Cardiac muscle cell (in vitro differentiated cells and primary cell): ENCODE data around the gene TBX21. TPM values are rescaled to one million over a fixed set of nuclear protein-coding genes. Genes with fewer than 3 reads are reported as not detected.

ENCODE experiments used
- DNase-seq, 2 donors: peaks; one replicate each; pipeline versions ENCODE4 v3.0.0 to v3.0.0-alpha.2; 2010 to 2017; ENCODE audit warnings: low read depth in 1 of 2, low spot score in 1 of 2
- H3K27ac ChIP-seq: fragments of 200-600 bp; sonication (generic); 2 replicates; pipeline ENCODE4 v1.5.1; 2016
- H3K27me3 ChIP-seq: fragments of 200-600 bp; sonication (generic); 2 replicates; pipeline ENCODE4 v1.6.0; 2016; ENCODE audit warnings: control low read depth
- H3K36me3 ChIP-seq: fragments of 200-600 bp; sonication (generic); 2 replicates; pipeline ENCODE4 v1.5.1; 2016; ENCODE audit warnings: control low read depth
- H3K4me1 ChIP-seq: fragments of 200-600 bp; sonication (generic); 2 replicates; pipeline ENCODE4 v1.8.1; 2017; ENCODE audit warnings: low read depth, mild to moderate bottlenecking, mixed run types
- H3K4me3 ChIP-seq: fragments of 200-600 bp; sonication (generic); 2 replicates; pipeline ENCODE4 v1.5.1; 2016; ENCODE audit warnings: mild to moderate bottlenecking
- H3K9me3 ChIP-seq: fragments of 200-600 bp; sonication (generic); 2 replicates; pipeline ENCODE4 v1.5.1; 2017; ENCODE audit warnings: low read depth, mild to moderate bottlenecking, control low read depth
- CTCF ChIP-seq: IDR thresholded peaks from 2 replicates; pipeline ENCODE4 v1.5.1; 2012; ENCODE audit warnings: low read depth, mild to moderate bottlenecking, low read length
- polyA plus RNA-seq: library from polyadenylated mRNA; unstranded; fragments of >200 nt; fragmentation: Nextera tagmentation; extraction: Ambion mirVana; gene quantifications from 2 replicates; pipeline ENCODE4 v1.2.1, GENCODE V29; 2016
- total RNA-seq: library from RNA; depleted of rRNA; stranded (reverse); fragments of >200 nt; gene quantifications from 2 replicates; pipeline ENCODE4 v1.2.3, GENCODE V29; 2016

TBX21 gene, protein sequence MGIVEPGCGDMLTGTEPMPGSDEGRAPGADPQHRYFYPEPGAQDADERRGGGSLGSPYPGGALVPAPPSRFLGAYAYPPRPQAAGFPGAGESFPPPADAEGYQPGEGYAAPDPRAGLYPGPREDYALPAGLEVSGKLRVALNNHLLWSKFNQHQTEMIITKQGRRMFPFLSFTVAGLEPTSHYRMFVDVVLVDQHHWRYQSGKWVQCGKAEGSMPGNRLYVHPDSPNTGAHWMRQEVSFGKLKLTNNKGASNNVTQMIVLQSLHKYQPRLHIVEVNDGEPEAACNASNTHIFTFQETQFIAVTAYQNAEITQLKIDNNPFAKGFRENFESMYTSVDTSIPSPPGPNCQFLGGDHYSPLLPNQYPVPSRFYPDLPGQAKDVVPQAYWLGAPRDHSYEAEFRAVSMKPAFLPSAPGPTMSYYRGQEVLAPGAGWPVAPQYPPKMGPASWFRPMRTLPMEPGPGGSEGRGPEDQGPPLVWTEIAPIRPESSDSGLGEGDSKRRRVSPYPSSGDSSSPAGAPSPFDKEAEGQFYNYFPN
- 1.0 and 2.9 TPM in 2 replicates for total RNA-seq
- 0.12 and 1.5 TPM in 2 replicates for polyA plus RNA-seq

DNA sequence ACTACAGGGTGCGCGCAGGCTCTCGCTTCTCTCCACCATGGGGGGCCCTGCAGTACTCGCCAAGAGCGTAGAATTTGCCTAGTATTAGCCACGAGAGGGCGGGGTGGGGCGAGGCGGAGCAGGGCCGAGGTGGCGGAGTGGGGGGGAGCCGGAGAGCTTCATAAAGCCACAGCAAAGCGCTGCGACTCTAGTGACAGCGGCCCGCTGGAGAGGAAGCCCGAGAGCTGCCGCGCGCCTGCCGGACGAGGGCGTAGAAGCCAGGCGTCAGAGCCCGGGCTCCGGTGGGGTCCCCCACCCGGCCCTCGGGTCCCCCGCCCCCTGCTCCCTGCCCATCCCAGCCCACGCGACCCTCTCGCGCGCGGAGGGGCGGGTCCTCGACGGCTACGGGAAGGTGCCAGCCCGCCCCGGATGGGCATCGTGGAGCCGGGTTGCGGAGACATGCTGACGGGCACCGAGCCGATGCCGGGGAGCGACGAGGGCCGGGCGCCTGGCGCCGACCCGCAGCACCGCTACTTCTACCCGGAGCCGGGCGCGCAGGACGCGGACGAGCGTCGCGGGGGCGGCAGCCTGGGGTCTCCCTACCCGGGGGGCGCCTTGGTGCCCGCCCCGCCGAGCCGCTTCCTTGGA, at the start of gene TBX21:
Gene TBX21 (plus strand): TSS at position 190 of the 627 bp plus-strand sequence. CDS start 219 bp downstream, at position 409.
- DNase-seq = peak; percentile 27 to 94
- peak within 1 kb of the TSS; percentile 41 for H3K4me3 ChIP-seq

DNA sequence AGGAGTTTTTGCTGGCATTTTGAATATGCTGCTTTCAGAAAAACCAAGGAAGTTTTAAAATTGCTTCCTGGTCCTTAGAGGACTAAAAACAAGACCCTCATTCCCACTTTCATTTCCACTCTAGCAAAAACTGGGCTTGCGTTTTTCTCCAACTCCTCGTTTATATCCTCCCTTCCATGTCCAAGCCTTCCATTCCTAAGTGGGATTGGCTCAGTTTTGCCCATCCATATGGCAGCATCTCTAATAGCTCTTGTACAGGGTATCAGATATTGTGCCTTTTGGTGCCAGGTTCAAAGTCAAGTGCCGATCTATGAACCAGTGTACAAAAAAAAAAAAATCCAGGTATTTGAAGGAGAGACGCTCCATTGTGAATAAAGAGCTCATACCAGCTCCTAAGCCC, 49.0 kb upstream of the TBX21 start:
- Histone ChIP-seq H3K9me3 (no peaks in the 10 kb centered on the region), H3K4me1 (no peaks in the 10 kb centered on the region), H3K36me3 (peaks cover 36% of the 10 kb centered on the region), H3K4me3 (no peak overlapping the region), H3K27me3 (no peaks in the 10 kb centered on the region), H3K27ac (peak overlapping the region; percentile 66)
- TF ChIP-seq CTCF = no peak
- no peak for DNase-seq

More for the DNA sequence above, at the start of gene TBX21:
- H3K36me3 ChIP-seq = no peaks in the 10 kb centered on the region
- no peak within 1 kb of the TSS for H3K27ac ChIP-seq
- H3K9me3 ChIP-seq = no peaks in the 10 kb centered on the region
- peak; percentile 19 for TF ChIP-seq CTCF
- no peaks in the 10 kb centered on the region for H3K4me1 ChIP-seq
- H3K27me3 ChIP-seq = peaks cover 70% of the 10 kb centered on the region

- Histone ChIP-seq H3K4me1 (no peaks in the 10 kb centered on the region), H3K36me3 (peaks cover 30% of the 10 kb centered on the region), H3K9me3 (no peaks in the 10 kb centered on the region), H3K4me3 (no peak overlapping the region), H3K27me3 (no peaks in the 10 kb centered on the region), H3K27ac (peak overlapping the region; percentile 66)
- TF ChIP-seq CTCF = no peak
- no peak for DNase-seq
These were observed 48.4 kb upstream of the TBX21 start for GRCh38 chr17:47684535-47685193.

DNA sequence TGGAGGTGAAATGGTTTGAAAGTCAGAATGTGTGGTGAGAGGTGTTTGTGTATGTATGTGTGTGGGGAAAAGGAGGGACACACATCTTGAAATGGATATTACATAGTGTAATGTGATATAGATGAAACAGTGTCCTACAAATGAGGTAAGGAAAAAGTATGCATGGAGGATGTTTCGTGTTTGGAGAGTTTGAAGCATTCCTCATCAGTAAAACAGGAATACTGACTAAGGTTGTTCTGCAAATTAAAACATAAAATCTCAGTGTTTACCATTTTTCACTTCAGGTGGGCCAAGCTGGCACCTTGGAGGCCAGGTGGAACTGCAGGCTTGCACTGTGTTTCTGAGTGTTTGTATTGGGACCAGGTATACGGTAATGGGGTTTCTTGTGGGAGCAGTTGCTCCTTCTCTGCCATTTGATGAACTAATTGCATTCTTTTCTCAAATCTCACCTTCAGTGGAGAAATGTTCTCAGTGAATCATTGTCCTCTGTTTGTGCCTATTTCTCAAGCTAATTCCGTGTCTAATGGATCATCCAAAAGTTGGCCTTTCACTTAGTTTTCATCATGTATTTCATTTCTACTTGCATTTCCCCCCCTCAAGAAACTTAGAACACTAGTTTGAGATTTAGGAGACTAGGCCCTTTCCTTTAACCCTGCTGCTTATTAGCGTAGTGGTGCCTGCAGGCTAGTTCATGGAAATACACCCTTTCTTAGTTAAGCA, 47.3 kb upstream of the TBX21 start:
- H3K9me3 ChIP-seq = no peaks in the 10 kb centered on the region
- no peaks in the 10 kb centered on the region for H3K27me3 ChIP-seq
- H3K36me3 ChIP-seq = peaks cover 19% of the 10 kb centered on the region
- no peak overlapping the region for H3K4me3 ChIP-seq
- H3K27ac ChIP-seq = peak overlapping the region; percentile 70
- no peak for DNase-seq
- no peak for TF ChIP-seq CTCF
- no peaks in the 10 kb centered on the region for H3K4me1 ChIP-seq

- Histone ChIP-seq H3K36me3 (peaks cover 19% of the 10 kb centered on the region), H3K4me1 (no peaks in the 10 kb centered on the region), H3K27me3 (no peaks in the 10 kb centered on the region), H3K9me3 (no peaks in the 10 kb centered on the region), H3K4me3 (no peak overlapping the region), H3K27ac (peak overlapping the region; percentile 70)
- no peak for DNase-seq
- TF ChIP-seq CTCF = no peak
These were observed 46.8 kb upstream of the TBX21 start for GRCh38 chr17:47686276-47686635.
